ENCODE data around the gene RABGAP1. TPM values are rescaled to one million over a fixed set of nuclear protein-coding genes. Genes with fewer than 3 reads are reported as not detected.

Gene RABGAP1
- total and polyA plus RNA-seq, 5 donors from 2014 or later = 19.2 to 50.7 (median 27.7) TPM

DNA sequence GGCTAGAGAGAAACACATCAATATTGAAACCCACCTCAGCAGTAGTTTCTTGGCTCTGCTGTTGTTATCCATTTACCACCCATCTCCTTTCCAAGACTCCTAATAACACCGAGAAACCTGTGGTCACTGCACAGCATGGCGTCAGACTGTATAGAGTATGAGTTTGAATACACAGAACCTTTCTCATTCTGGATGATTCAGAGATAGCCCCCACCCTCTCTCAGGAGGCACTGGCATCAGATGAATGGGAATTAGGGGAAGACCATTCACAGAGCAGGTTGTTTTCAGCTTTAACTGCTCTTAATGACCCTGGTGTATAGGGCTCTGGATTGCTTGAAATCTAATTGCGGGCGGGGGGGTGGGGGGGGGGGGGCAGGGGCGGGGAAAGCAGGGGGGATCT lies 179.3 kb downstream of the RABGAP1 start:
- H3K4me1 Mint-ChIP-seq = peaks cover 0 to 3% (median 1%) of the 10 kb centered on the region in 4 donors
- H3K36me3 ChIP-seq (ENCODE audit: control insufficient read depth, insufficient read depth, low read length) = peaks cover 12% of the 10 kb centered on the region
- no peak overlapping the region for H3K4me3 Mint-ChIP-seq
- H3K27me3 Mint-ChIP-seq = no peaks in the 10 kb centered on the region
- ATAC-seq (ENCODE audit: low read depth in 2 of 2) (no peak), DNase-seq (no peak)
- peaks cover 25% of the 10 kb centered on the region for H3K36me3 Mint-ChIP-seq
- H3K4me3 ChIP-seq (ENCODE audit: low read depth, low read length) = no peak overlapping the region
- H3K27me3 ChIP-seq (ENCODE audit: control insufficient read depth, insufficient read depth, low read length) = no peaks in the 10 kb centered on the region
- no peaks in the 10 kb centered on the region for H3K9me3 ChIP-seq (ENCODE audit: control insufficient read depth in 2 of 2, low read length in 2 of 2)
- no peaks in the 10 kb centered on the region for H3K4me1 ChIP-seq (ENCODE audit: control insufficient read depth, insufficient read depth, low read length, poor library complexity, severe bottlenecking)
- no peaks in the 10 kb centered on the region for H3K9me3 Mint-ChIP-seq
- H3K27ac Mint-ChIP-seq = no peak overlapping the region
- no peak overlapping the region for H3K27ac ChIP-seq (ENCODE audit: insufficient read depth, low read length, poor library complexity, severe bottlenecking)

DNA sequence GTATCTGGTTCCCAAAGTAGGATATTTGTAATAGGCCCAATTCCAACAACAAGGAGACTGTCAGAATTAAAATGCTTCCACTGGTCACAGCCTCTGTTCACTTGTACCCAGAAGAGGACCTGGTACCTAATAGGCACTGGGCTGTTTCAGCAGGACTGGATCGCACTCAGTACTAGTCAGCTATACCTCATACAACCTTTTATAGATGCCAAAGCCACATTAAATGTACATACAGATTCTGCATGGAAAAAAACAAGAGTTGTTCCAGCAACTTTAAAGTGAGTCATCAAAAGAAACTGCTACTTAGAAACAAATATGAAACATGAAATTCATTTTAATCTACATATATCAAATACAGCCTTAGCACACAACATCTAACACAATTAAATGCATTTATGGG lies 180.1 kb downstream of the RABGAP1 start:
- Mint-ChIP-seq H3K9me3 (no peaks in the 10 kb centered on the region), H3K4me3 (no peak overlapping the region)

DNA sequence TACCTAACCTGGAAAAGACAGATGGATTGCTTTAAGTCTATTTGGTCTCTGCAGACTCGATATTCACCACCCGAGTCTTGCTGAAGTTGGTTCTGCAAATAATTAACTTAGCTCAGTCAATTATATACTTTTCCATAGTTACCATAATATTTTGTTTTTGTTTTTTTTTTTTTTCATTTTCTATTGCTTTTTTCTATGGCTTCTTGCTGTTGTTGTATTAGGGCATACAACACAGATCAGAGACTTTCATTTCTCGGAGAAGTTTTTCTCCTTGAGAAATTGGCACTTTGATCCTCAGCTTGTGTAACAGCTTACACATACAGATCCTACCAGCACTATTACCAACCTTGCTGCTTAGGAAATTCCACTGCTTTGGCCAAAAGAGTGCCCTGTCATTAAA lies 180.6 kb downstream of the RABGAP1 start:
- Histone ChIP-seq H3K36me3 (ENCODE audit: control insufficient read depth, insufficient read depth, low read length) (peaks cover 10% of the 10 kb centered on the region), H3K9me3 (ENCODE audit: control insufficient read depth in 2 of 2, low read length in 2 of 2) (no peaks in the 10 kb centered on the region), H3K4me3 (ENCODE audit: low read depth, low read length) (no peak overlapping the region), H3K27me3 (ENCODE audit: control insufficient read depth, insufficient read depth, low read length) (no peaks in the 10 kb centered on the region), H3K4me1 (ENCODE audit: control insufficient read depth, insufficient read depth, low read length, poor library complexity, severe bottlenecking) (no peaks in the 10 kb centered on the region), H3K27ac (ENCODE audit: insufficient read depth, low read length, poor library complexity, severe bottlenecking) (no peak overlapping the region)
- Mint-ChIP-seq H3K36me3 (peaks cover 12% of the 10 kb centered on the region), H3K4me1 (peaks cover 0 to 3% (median 0%) of the 10 kb centered on the region in 4 donors), H3K9me3 (no peaks in the 10 kb centered on the region), H3K27ac (no peak overlapping the region), H3K4me3 (no peak overlapping the region), H3K27me3 (no peaks in the 10 kb centered on the region)
- DNase-seq (no peak), ATAC-seq (ENCODE audit: low read depth in 2 of 2) (no peak)

More for the DNA sequence above, 180.1 kb downstream of the RABGAP1 start:
- H3K4me1 Mint-ChIP-seq = peaks cover 0 to 3% (median 0%) of the 10 kb centered on the region in 4 donors
- H3K36me3 Mint-ChIP-seq = peaks cover 17% of the 10 kb centered on the region
- Histone ChIP-seq H3K4me1 (ENCODE audit: control insufficient read depth, insufficient read depth, low read length, poor library complexity, severe bottlenecking) (no peaks in the 10 kb centered on the region), H3K9me3 (ENCODE audit: control insufficient read depth in 2 of 2, low read length in 2 of 2) (no peaks in the 10 kb centered on the region), H3K4me3 (ENCODE audit: low read depth, low read length) (no peak overlapping the region), H3K27me3 (ENCODE audit: control insufficient read depth, insufficient read depth, low read length) (no peaks in the 10 kb centered on the region), H3K27ac (ENCODE audit: insufficient read depth, low read length, poor library complexity, severe bottlenecking) (no peak overlapping the region), H3K36me3 (ENCODE audit: control insufficient read depth, insufficient read depth, low read length) (peaks cover 10% of the 10 kb centered on the region)
- H3K27ac Mint-ChIP-seq = no peak overlapping the region
- ATAC-seq (ENCODE audit: low read depth in 2 of 2) (no peak), DNase-seq (no peak)
- no peaks in the 10 kb centered on the region for H3K27me3 Mint-ChIP-seq

DNA sequence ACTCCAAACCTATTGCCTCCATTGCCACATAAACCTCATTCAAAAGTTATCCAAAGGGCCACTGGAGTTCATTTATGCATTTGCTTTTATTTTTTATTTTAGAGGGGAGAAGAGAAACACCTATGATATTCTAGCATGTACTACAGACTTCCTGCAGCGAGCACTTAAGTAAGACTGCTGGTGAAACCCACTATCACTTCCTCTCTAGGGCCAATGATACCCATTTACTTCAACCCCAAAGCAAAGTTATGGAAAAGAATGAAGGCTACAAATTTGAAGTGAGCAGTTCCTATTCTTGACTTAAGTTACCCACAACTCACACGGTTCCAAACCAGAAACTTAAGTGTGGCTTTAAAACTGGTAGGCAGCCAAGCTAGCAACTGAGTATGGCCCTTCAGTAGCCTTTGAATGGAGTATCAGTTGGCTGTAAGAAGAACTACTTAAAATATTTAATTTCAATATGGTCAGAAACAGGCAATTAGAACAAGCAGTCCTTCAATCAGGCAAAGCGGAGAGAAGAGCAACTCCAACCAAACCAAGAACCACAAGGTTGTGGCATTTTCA lies 186.8 kb downstream of the RABGAP1 start:
- no peaks in the 10 kb centered on the region for H3K9me3 ChIP-seq (ENCODE audit: control insufficient read depth in 2 of 2, low read length in 2 of 2)
- Mint-ChIP-seq H3K9me3 (no peaks in the 10 kb centered on the region), H3K4me1 (peaks cover 0 to 6% (median 0%) of the 10 kb centered on the region in 4 donors), H3K27ac (no peak overlapping the region), H3K27me3 (no peaks in the 10 kb centered on the region), H3K36me3 (peaks cover 17% of the 10 kb centered on the region), H3K4me3 (no peak overlapping the region)
- H3K27me3 ChIP-seq (ENCODE audit: control insufficient read depth, insufficient read depth, low read length) = no peaks in the 10 kb centered on the region
- no peak overlapping the region for H3K4me3 ChIP-seq (ENCODE audit: low read depth, low read length)
- no peaks in the 10 kb centered on the region for H3K4me1 ChIP-seq (ENCODE audit: control insufficient read depth, insufficient read depth, low read length, poor library complexity, severe bottlenecking)
- no peak overlapping the region for H3K27ac ChIP-seq (ENCODE audit: insufficient read depth, low read length, poor library complexity, severe bottlenecking)
- DNase-seq = no peak
- H3K36me3 ChIP-seq (ENCODE audit: control insufficient read depth, insufficient read depth, low read length) = peaks cover 21% of the 10 kb centered on the region
- ATAC-seq (ENCODE audit: low read depth in 2 of 2) = no peak

DNA sequence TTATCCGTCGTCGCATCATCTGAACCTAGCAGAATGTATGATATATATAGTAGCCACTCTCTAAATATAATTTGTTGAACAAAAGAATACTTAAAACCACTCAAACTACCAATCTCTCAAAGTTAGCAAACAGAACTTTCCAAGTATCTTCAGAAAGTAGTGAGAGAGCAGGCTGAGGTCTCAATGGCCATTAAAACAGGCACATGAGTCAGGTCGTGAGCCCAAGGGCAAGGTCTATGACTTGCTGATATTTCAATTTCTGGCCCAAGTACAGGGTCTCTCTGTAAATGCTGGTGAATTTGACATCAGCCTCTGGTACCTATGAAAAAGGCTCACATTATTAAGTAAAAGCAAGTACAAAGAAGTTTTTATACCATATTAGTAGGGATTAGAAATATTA lies 187.8 kb downstream of the RABGAP1 start:
- DNase-seq = no peak
- Histone ChIP-seq H3K4me1 (ENCODE audit: control insufficient read depth, insufficient read depth, low read length, poor library complexity, severe bottlenecking) (no peaks in the 10 kb centered on the region), H3K4me3 (ENCODE audit: low read depth, low read length) (no peak overlapping the region), H3K9me3 (ENCODE audit: control insufficient read depth in 2 of 2, low read length in 2 of 2) (no peaks in the 10 kb centered on the region), H3K27me3 (ENCODE audit: control insufficient read depth, insufficient read depth, low read length) (no peaks in the 10 kb centered on the region), H3K27ac (ENCODE audit: insufficient read depth, low read length, poor library complexity, severe bottlenecking) (no peak overlapping the region), H3K36me3 (ENCODE audit: control insufficient read depth, insufficient read depth, low read length) (peaks cover 24% of the 10 kb centered on the region)
- no peaks in the 10 kb centered on the region for H3K9me3 Mint-ChIP-seq
- no peak overlapping the region for H3K4me3 Mint-ChIP-seq
- no peak for ATAC-seq (ENCODE audit: low read depth in 2 of 2)
- H3K27ac Mint-ChIP-seq = peak overlapping the region in 1 of 3 donors; percentile 67
- peaks cover 0 to 6% (median 0%) of the 10 kb centered on the region in 4 donors for H3K4me1 Mint-ChIP-seq
- peaks cover 11% of the 10 kb centered on the region for H3K36me3 Mint-ChIP-seq
- no peaks in the 10 kb centered on the region for H3K27me3 Mint-ChIP-seq

DNA sequence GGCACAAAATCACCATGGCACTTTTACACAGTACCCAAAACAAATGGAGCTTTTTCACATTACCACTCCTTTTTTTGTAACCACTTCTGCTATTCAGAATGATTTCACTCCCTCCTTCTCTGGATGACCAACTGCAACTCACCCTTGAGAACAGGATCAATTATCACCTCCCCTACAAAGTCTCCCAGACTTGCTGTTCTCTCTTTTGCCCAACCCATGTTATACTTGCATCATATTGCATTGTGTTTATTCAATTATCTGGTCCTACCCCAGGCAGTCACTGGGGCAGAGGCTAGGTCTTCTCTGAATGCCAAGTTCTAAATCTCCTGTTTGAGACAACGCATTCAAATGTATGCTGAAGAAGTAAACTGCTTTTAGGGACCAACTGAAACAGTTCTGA lies 188.6 kb downstream of the RABGAP1 start:
- ATAC-seq (ENCODE audit: low read depth in 2 of 2) = no peak

DNA sequence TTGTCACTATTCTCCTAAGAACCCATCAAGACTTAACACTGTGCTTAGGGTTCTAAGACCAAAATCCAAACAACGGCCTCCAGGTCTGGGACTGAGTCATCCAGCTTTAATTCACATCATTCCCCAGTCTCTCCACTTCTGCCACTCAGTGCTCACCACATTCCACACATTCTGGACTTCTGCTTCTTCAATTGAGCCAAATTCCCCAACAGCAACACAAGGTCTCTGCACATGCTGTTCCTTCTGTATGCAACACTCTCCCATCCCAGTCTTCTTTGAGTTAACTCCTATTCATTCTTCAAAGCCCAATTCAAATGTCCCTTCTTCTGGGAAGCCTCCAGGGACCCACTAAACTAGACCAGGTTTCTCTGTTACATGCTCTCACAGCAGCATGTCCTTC lies 190.4 kb downstream of the RABGAP1 start:
- Mint-ChIP-seq H3K27me3 (no peaks in the 10 kb centered on the region), H3K27ac (no peak overlapping the region), H3K4me1 (peaks cover 0 to 3% (median 0%) of the 10 kb centered on the region in 4 donors), H3K4me3 (no peak overlapping the region), H3K9me3 (no peaks in the 10 kb centered on the region), H3K36me3 (peaks cover 27% of the 10 kb centered on the region)
- no peak overlapping the region for H3K4me3 ChIP-seq (ENCODE audit: low read depth, low read length)
- no peaks in the 10 kb centered on the region for H3K27me3 ChIP-seq (ENCODE audit: control insufficient read depth, insufficient read depth, low read length)
- peaks cover 32% of the 10 kb centered on the region for H3K36me3 ChIP-seq (ENCODE audit: control insufficient read depth, insufficient read depth, low read length)
- no peaks in the 10 kb centered on the region for H3K4me1 ChIP-seq (ENCODE audit: control insufficient read depth, insufficient read depth, low read length, poor library complexity, severe bottlenecking)
- ATAC-seq (ENCODE audit: low read depth in 2 of 2) (no peak), DNase-seq (no peak)
- H3K9me3 ChIP-seq (ENCODE audit: control insufficient read depth in 2 of 2, low read length in 2 of 2) = no peaks in the 10 kb centered on the region
- H3K27ac ChIP-seq (ENCODE audit: insufficient read depth, low read length, poor library complexity, severe bottlenecking) = no peak overlapping the region

More for the DNA sequence above, 188.6 kb downstream of the RABGAP1 start:
- DNase-seq = no peak
- Histone ChIP-seq H3K4me1 (ENCODE audit: control insufficient read depth, insufficient read depth, low read length, poor library complexity, severe bottlenecking) (no peaks in the 10 kb centered on the region), H3K27ac (ENCODE audit: insufficient read depth, low read length, poor library complexity, severe bottlenecking) (no peak overlapping the region), H3K27me3 (ENCODE audit: control insufficient read depth, insufficient read depth, low read length) (no peaks in the 10 kb centered on the region), H3K36me3 (ENCODE audit: control insufficient read depth, insufficient read depth, low read length) (peaks cover 20% of the 10 kb centered on the region), H3K4me3 (ENCODE audit: low read depth, low read length) (no peak overlapping the region), H3K9me3 (ENCODE audit: control insufficient read depth in 2 of 2, low read length in 2 of 2) (no peaks in the 10 kb centered on the region)
- H3K9me3 Mint-ChIP-seq = no peaks in the 10 kb centered on the region
- H3K36me3 Mint-ChIP-seq = peaks cover 19% of the 10 kb centered on the region
- H3K27me3 Mint-ChIP-seq = no peaks in the 10 kb centered on the region
- peak overlapping the region in 1 of 3 donors; percentile 24 for H3K27ac Mint-ChIP-seq
- H3K4me3 Mint-ChIP-seq = peak overlapping the region in 1 of 4 donors; percentile 33
- peaks cover 0 to 4% (median 0%) of the 10 kb centered on the region in 4 donors for H3K4me1 Mint-ChIP-seq

DNA sequence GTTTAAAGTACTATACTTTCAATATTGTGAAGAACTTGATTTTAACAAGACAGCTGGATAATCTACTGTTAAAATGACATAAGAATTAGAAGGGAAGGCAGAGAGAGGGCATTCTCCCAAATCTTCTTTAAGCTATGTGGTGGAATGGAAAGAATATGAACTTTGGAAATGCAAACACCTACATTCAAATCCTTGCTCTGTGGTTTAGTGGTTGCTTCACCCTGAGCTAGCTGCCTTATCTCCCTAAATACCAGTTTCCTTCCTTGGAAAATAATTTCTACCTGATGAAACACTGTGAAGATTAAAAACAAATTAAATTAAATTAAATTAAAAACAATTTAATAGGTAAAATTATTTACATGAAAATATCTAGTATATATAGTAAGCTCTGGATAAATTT lies 191.2 kb downstream of the RABGAP1 start:
- peaks cover 27% of the 10 kb centered on the region for H3K36me3 Mint-ChIP-seq
- ATAC-seq (ENCODE audit: low read depth in 2 of 2) (no peak), DNase-seq (no peak)
- no peak overlapping the region for H3K27ac Mint-ChIP-seq
- H3K27me3 ChIP-seq (ENCODE audit: control insufficient read depth, insufficient read depth, low read length) = no peaks in the 10 kb centered on the region
- H3K4me1 Mint-ChIP-seq = peaks cover 0 to 4% (median 2%) of the 10 kb centered on the region in 4 donors
- H3K9me3 ChIP-seq (ENCODE audit: control insufficient read depth in 2 of 2, low read length in 2 of 2) = no peaks in the 10 kb centered on the region
- H3K4me1 ChIP-seq (ENCODE audit: control insufficient read depth, insufficient read depth, low read length, poor library complexity, severe bottlenecking) = no peaks in the 10 kb centered on the region
- H3K4me3 ChIP-seq (ENCODE audit: low read depth, low read length) = no peak overlapping the region
- peaks cover 28% of the 10 kb centered on the region for H3K36me3 ChIP-seq (ENCODE audit: control insufficient read depth, insufficient read depth, low read length)
- no peaks in the 10 kb centered on the region for H3K9me3 Mint-ChIP-seq
- no peak overlapping the region for H3K4me3 Mint-ChIP-seq
- H3K27me3 Mint-ChIP-seq = no peaks in the 10 kb centered on the region
- H3K27ac ChIP-seq (ENCODE audit: insufficient read depth, low read length, poor library complexity, severe bottlenecking) = no peak overlapping the region

Data from CD4-positive, CD25-positive, alpha-beta regulatory T cell (primary cell).